MG63 (cell line): ENCODE results near the gene C19orf81. TPM values are rescaled to one million over a fixed set of nuclear protein-coding genes. Genes with fewer than 3 reads are reported as not detected.

Experiments
- DNase-seq: peaks from one replicate; pipeline ENCODE4 v3.0.0-alpha.2; 2020
- H3K27me3 ChIP-seq: fragments of 250-450 bp; sonication (Bioruptor Pico); 2 replicates; pipeline ENCODE4 v1.5.1; 2020; ENCODE audit warnings: mild to moderate bottlenecking, moderate library complexity
- H3K36me3 ChIP-seq: fragments of 250-450 bp; sonication (Bioruptor Pico); 2 replicates; pipeline ENCODE4 v1.5.1; 2020; ENCODE audit warnings: mild to moderate bottlenecking, moderate library complexity
- H3K4me3 ChIP-seq: fragments of 250-450 bp; sonication (Bioruptor Pico); 2 replicates; pipeline ENCODE4 v1.5.1; 2020; ENCODE audit warnings: mild to moderate bottlenecking, moderate library complexity
- H3K9me3 ChIP-seq: fragments of 250-450 bp; sonication (Bioruptor Pico); 2 replicates; pipeline ENCODE4 v1.5.1; 2020; ENCODE audit warnings: mild to moderate bottlenecking, moderate library complexity
- total RNA-seq: library from RNA; depleted of rRNA; stranded (reverse); fragments of >200 nt; shearing (Covaris generic); gene quantifications from 2 replicates; pipeline ENCODE4 v1.2.3, GENCODE V29; 2014; ENCODE audit warnings: low replicate concordance

Gene C19orf81
- total RNA-seq, 1 experiment from 2014 or later: 0.33 TPM

GRCh38 chr19:50647879-50648615 lies 1.2 kb upstream of the C19orf81 start:
- peaks cover 50% of the 10 kb centered on the region for H3K27me3 ChIP-seq
- no peaks in the 10 kb centered on the region for H3K36me3 ChIP-seq
- H3K9me3 ChIP-seq: no peaks in the 10 kb centered on the region
- no peak overlapping the region for H3K4me3 ChIP-seq
- no peak for DNase-seq

- no peak for DNase-seq
- Histone ChIP-seq H3K36me3 (no peaks in the 10 kb centered on the region), H3K27me3 (peaks cover 49% of the 10 kb centered on the region), H3K9me3 (no peaks in the 10 kb centered on the region), H3K4me3 (no peak overlapping the region)
These were observed 586 bp upstream of the C19orf81 start for GRCh38 chr19:50648659-50649058.

- no peaks in the 10 kb centered on the region for H3K36me3 ChIP-seq
- no peak for DNase-seq
- no peak overlapping the region for H3K4me3 ChIP-seq
- H3K27me3 ChIP-seq: peaks cover 29% of the 10 kb centered on the region
- peaks cover 6% of the 10 kb centered on the region; the same call in 1 of the 2 replicates for H3K9me3 ChIP-seq
These were observed 1.9 kb downstream of the C19orf81 start for GRCh38 chr19:50651174-50651573.

- Histone ChIP-seq H3K4me3 (no peak overlapping the region), H3K27me3 (peaks cover 24% of the 10 kb centered on the region), H3K9me3 (peaks cover 6% of the 10 kb centered on the region; the same call in 1 of the 2 replicates), H3K36me3 (no peaks in the 10 kb centered on the region)
- no peak for DNase-seq
These were observed 3.5 kb downstream of the C19orf81 start for GRCh38 chr19:50652722-50653121.

- no peak for DNase-seq
- H3K36me3 ChIP-seq: no peaks in the 10 kb centered on the region
- H3K9me3 ChIP-seq: peaks cover 6% of the 10 kb centered on the region; the same call in 1 of the 2 replicates
- peaks cover 20% of the 10 kb centered on the region for H3K27me3 ChIP-seq
- H3K4me3 ChIP-seq: no peak overlapping the region
These were observed 5.6 kb downstream of the C19orf81 start for GRCh38 chr19:50654882-50655281.

- H3K36me3 ChIP-seq: no peaks in the 10 kb centered on the region
- H3K4me3 ChIP-seq: no peak overlapping the region; the same call in 1 of the 2 replicates
- peaks cover 6% of the 10 kb centered on the region; the same call in 1 of the 2 replicates for H3K9me3 ChIP-seq
- no peak for DNase-seq
- peaks cover 15% of the 10 kb centered on the region for H3K27me3 ChIP-seq
These were observed 8.0 kb downstream of the C19orf81 start for GRCh38 chr19:50657222-50657669.

- Histone ChIP-seq H3K36me3 (no peaks in the 10 kb centered on the region), H3K27me3 (peaks cover 10% of the 10 kb centered on the region), H3K4me3 (peak overlapping the region; percentile 53), H3K9me3 (peaks cover 6% of the 10 kb centered on the region; the same call in 1 of the 2 replicates)
- DNase-seq: peak; percentile 99
These were observed 8.6 kb downstream of the C19orf81 start for GRCh38 chr19:50657712-50658440.

GRCh38 chr19:50658441-50659317 lies 9.4 kb downstream of the C19orf81 start:
- Histone ChIP-seq H3K27me3 (peaks cover 3% of the 10 kb centered on the region; the same call in 1 of the 2 replicates), H3K4me3 (peak overlapping the region; percentile 53), H3K9me3 (peaks cover 6% of the 10 kb centered on the region; the same call in 1 of the 2 replicates), H3K36me3 (no peaks in the 10 kb centered on the region)
- DNase-seq: peak; percentile 83

GRCh38 chr19:50659318-50660087 lies 10.3 kb downstream of the C19orf81 start:
- DNase-seq: no peak
- H3K27me3 ChIP-seq: 0 out of 2 replicates have a peak, but pooled peaks cover 2% of the 10 kb centered on the region
- H3K9me3 ChIP-seq: peaks cover 6% of the 10 kb centered on the region
- peak overlapping the region; percentile 53 for H3K4me3 ChIP-seq
- H3K36me3 ChIP-seq: no peaks in the 10 kb centered on the region

GRCh38 chr19:50660088-50660366 lies 10.8 kb downstream of the C19orf81 start:
- Histone ChIP-seq H3K27me3 (no peaks in the 10 kb centered on the region), H3K36me3 (no peaks in the 10 kb centered on the region), H3K4me3 (no peak overlapping the region), H3K9me3 (peaks cover 2% of the 10 kb centered on the region)
- DNase-seq: no peak

- no peak overlapping the region for H3K4me3 ChIP-seq
These were observed 11.8 kb downstream of the C19orf81 start for GRCh38 chr19:50661023-50661422.

GRCh38 chr19:50661766-50662650 lies 12.8 kb downstream of the C19orf81 start:
- Histone ChIP-seq H3K4me3 (no peak overlapping the region), H3K9me3 (no peaks in the 10 kb centered on the region; the same call in 1 of the 2 replicates), H3K36me3 (no peaks in the 10 kb centered on the region), H3K27me3 (no peaks in the 10 kb centered on the region)
- DNase-seq: no peak

More at GRCh38 chr19:50661023-50661422, 11.8 kb downstream of the C19orf81 start:
- H3K9me3 ChIP-seq: no peaks in the 10 kb centered on the region; the same call in 1 of the 2 replicates
- DNase-seq: no peak
- H3K36me3 ChIP-seq: no peaks in the 10 kb centered on the region
- no peaks in the 10 kb centered on the region for H3K27me3 ChIP-seq

- Histone ChIP-seq H3K9me3 (no peaks in the 10 kb centered on the region; the same call in 1 of the 2 replicates), H3K27me3 (no peaks in the 10 kb centered on the region), H3K4me3 (no peak overlapping the region), H3K36me3 (no peaks in the 10 kb centered on the region)
- no peak for DNase-seq
These were observed 13.6 kb downstream of the C19orf81 start for GRCh38 chr19:50662651-50663481.

- H3K36me3 ChIP-seq: no peaks in the 10 kb centered on the region
- H3K27me3 ChIP-seq: no peaks in the 10 kb centered on the region
- no peak overlapping the region for H3K4me3 ChIP-seq
- no peaks in the 10 kb centered on the region; the same call in 1 of the 2 replicates for H3K9me3 ChIP-seq
- DNase-seq: peak; percentile 21
These were observed 14.2 kb downstream of the C19orf81 start for GRCh38 chr19:50663482-50663790.
